GM12878 (cell line): Measurements from ENCODE around the gene PRLH. TPM values are rescaled to one million over a fixed set of nuclear protein-coding genes. Genes with fewer than 3 reads are reported as not detected.

ENCODE experiments used
- ATAC-seq: fragments of 200-7000 bp; cut with Tn5 transposase; 3 replicates; pipeline ENCODE4 v1.9.1; 2020; ENCODE audit warnings: mild to moderate bottlenecking, moderate library complexity
- BruUV-seq: library from RNA; stranded (reverse); fragments of 400-500 nt; replicated peaks from 2 replicates; lab custom pipeline; 2021; lab: Mats Ljungman, UMichigan
- CTCF ChIA-PET: fragments of 300-600 bp; sonication (Branson Sonifier 250); formaldehyde crosslinking; extraction: SDS; loops from one replicate; lab custom pipeline; 2021; ENCODE audit warnings: inconsistent platforms; lab: Yijun Ruan, JAX
- POLR2A ChIA-PET: fragments of 350-600 bp; formaldehyde crosslinking; extraction: SDS; loops from one replicate; lab custom pipeline; 2021; ENCODE audit warnings: inconsistent platforms; lab: Charles Lee
- RAD21 ChIA-PET: fragments of 300-600 bp; sonication (Branson Sonifier 250); formaldehyde crosslinking; loops from one replicate; lab custom pipeline; 2023; ENCODE audit warnings: antibody characterized with exemption; ENCODE audit not compliant: unreplicated experiment; lab: Charles Lee
- SMC1A ChIA-PET: fragments of 300-600 bp; sonication (Branson Sonifier 250); formaldehyde crosslinking; loops from one replicate; lab custom pipeline; 2023; ENCODE audit not compliant: unreplicated experiment, uncharacterized antibody; lab: Charles Lee
- DNase-seq: peaks from one replicate; pipeline ENCODE4 v3.0.0-alpha.2; 2011; ENCODE audit warnings: low read depth, low spot score
- FAIRE-seq: peaks from 3 replicates; lab custom pipeline; 2011; peaks lifted over from hg19 to GRCh38; lab: Jason Lieb, UNC
- H2AFZ ChIP-seq: 2 replicates; pipeline ENCODE4 v1.6.0; 2011; ENCODE audit warnings: low read depth, low read length, control low read depth; ENCODE audit not compliant: control insufficient read depth
- H3K27ac ChIP-seq: 2 replicates; pipeline ENCODE4 v1.5.1; 2011; ENCODE audit warnings: control low read depth; ENCODE audit not compliant: control insufficient read depth, insufficient read depth
- H3K27me3 ChIP-seq, 2 experiments: replicated peaks in 1 of 2; 2 replicates each; pipeline versions ENCODE4 v1.6.0 to v1.6.1; 2011; ENCODE audit warnings: low read length in 1 of 2; ENCODE audit not compliant: control insufficient read depth in 2 of 2, insufficient read depth in 2 of 2
- H3K36me3 ChIP-seq, 2 experiments: 2 replicates each; pipeline ENCODE4 v1.5.1; 2011; ENCODE audit warnings: low read length in 1 of 2; ENCODE audit not compliant: control insufficient read depth in 2 of 2, insufficient read depth in 2 of 2
- H3K4me1 ChIP-seq: 2 replicates; pipeline ENCODE4 v1.6.1; 2011; ENCODE audit warnings: mild to moderate bottlenecking, low read length, moderate library complexity, mixed read lengths; ENCODE audit not compliant: control insufficient read depth, insufficient read depth
- H3K4me2 ChIP-seq: 2 replicates; pipeline ENCODE4 v1.6.0; 2011; ENCODE audit warnings: control low read depth; ENCODE audit not compliant: control insufficient read depth, insufficient read depth
- H3K4me3 ChIP-seq: fragments of 200-600 bp; sonication (generic); 2 replicates; pipeline ENCODE4 v1.5.1; 2016
- H3K79me2 ChIP-seq: 2 replicates; pipeline ENCODE4 v1.6.0; 2011; ENCODE audit warnings: low read length; ENCODE audit not compliant: control insufficient read depth, insufficient read depth
- H3K9ac ChIP-seq: 2 replicates; pipeline ENCODE4 v1.8.0; 2011; ENCODE audit warnings: low read length, control low read depth, mixed read lengths; ENCODE audit not compliant: control insufficient read depth, insufficient read depth
- H3K9me3 ChIP-seq: replicated peaks from 3 replicates; pipeline ENCODE4 v1.5.1; 2011; ENCODE audit warnings: mild to moderate bottlenecking, low read length; ENCODE audit not compliant: control insufficient read depth, insufficient read depth
- H4K20me1 ChIP-seq: 2 replicates; pipeline ENCODE4 v1.6.0; 2011; ENCODE audit not compliant: control insufficient read depth, insufficient read depth
- CHD4 ChIP-seq: fragments of 200-600 bp; sonication (generic); IDR thresholded peaks from 2 replicates; pipeline ENCODE4 v1.6.1; 2016; ENCODE audit warnings: mild to moderate bottlenecking
- REST ChIP-seq: IDR thresholded peaks from 2 replicates; pipeline ENCODE4 v1.6.1; 2012; ENCODE audit warnings: mild to moderate bottlenecking, low read depth, low read length
- STAT3 ChIP-seq: IDR thresholded peaks from 2 replicates; pipeline ENCODE4 v1.6.1; 2011; ENCODE audit warnings: low read depth, low read length, improper control_type of control experiment
- WGBS: methylation state at CpG from one replicate; pipeline ENCODE4 v1.1.6; 2016; ENCODE audit warnings: low lambda C conversion rate; ENCODE audit not compliant: insufficient replicate concordance, insufficient coverage; ENCODE audit errors: missing lambda C conversion rate; 5-methylcytosine and 5-hydroxymethylcytosine counted together
- in situ Hi-C: fragments of 300-500 bp; cut with MboI; formaldehyde crosslinking; loops from 9 replicates; pipeline ENCODE4 v1.14.3; 2018; ENCODE audit warnings: mixed read lengths
- intact Hi-C: fragments of 100-400 bp; cut with micrococcal nuclease; formaldehyde crosslinking; loops from one replicate; pipeline ENCODE4 v1.14.2; 2022; ENCODE audit not compliant: unreplicated experiment
- polyA plus RNA-seq, 11 experiments: library from polyadenylated mRNA; depleted of rRNA in 4 of 11; unstranded in 6 of 11; stranded (reverse) in 5 of 11; fragments of >200 nt; fragmentation: Nextera tagmentation in 4 of 11; fragmentation: Illumina TruSeq in 1 of 11; extraction: Ambion mirVana in 4 of 11; extraction: Trizol in 1 of 11; gene quantifications; 1 replicate in 1 of 11; 2 replicates in 10 of 11; pipeline versions ENCODE4 v1.2.1 to v1.2.3, GENCODE V29; 2011 to 2016; ENCODE audit warnings: inconsistent platforms in 2 of 11, missing spikeins in 2 of 11, low read depth in 1 of 11
- total RNA-seq, 4 experiments: library from RNA; depleted of rRNA in 3 of 4; stranded (reverse); fragments of >200 nt in 3 of 4; fragmentation: Illumina TruSeq in 1 of 4; extraction: Trizol in 1 of 4; gene quantifications; 2 replicates each; pipeline versions ENCODE4 v1.2.1 to v1.2.3, GENCODE V29; 2013 to 2021

Gene PRLH
- total and polyA plus RNA-seq, 10 of the 15 experiments (the other 5 are each of a cell fraction or from before 2014, with no cell fraction given), result not detected

- Histone ChIP-seq H3K36me3 (no peaks in the 10 kb centered on the region), H3K79me2 (no peaks in the 10 kb centered on the region), H3K4me3 (no peak overlapping the region), H3K9me3 (peaks cover under 1% of the 10 kb centered on the region; the same call in 1 of the 3 replicates), H3K9ac (no peak overlapping the region), H3K4me1 (peaks cover 19% of the 10 kb centered on the region), H3K27ac (no peak overlapping the region), H2AFZ (no peak overlapping the region), H4K20me1 (no peaks in the 10 kb centered on the region), H3K27me3 (no peaks in the 10 kb centered on the region), H3K4me2 (no peak overlapping the region)
- in situ Hi-C loops (no loop called here), intact Hi-C loops (no loop called here)
- no peak for FAIRE-seq
- SMC1A ChIA-PET, result interaction anchor here (0.8 to 7.4 kb wide), 5 partner anchors 10 to 49 kb away, joined by 3 to 44 read pairs (median 11); no protein-coding TSS in a partner anchor
- POLR2A ChIA-PET, result no interaction called here
- CTCF ChIA-PET, result interaction anchor here (2.9 to 3.3 kb wide), 2 partner anchors 11 to 48 kb away, joined by 25 to 26 read pairs; no protein-coding TSS in a partner anchor
- no TSS peak for BruUV-seq
- RAD21 ChIA-PET, result interaction anchor here (2.7 to 3.3 kb wide), 2 partner anchors 11 to 49 kb away, joined by 12 to 15 read pairs; no protein-coding TSS in a partner anchor
- TF ChIP-seq STAT3, result no peak
- WGBS, result 62% methylated on average over 7 of the region's 7 CpGs
- ATAC-seq, result no peak
- no peak for DNase-seq
These were observed 5.2 kb upstream of the PRLH start for GRCh38 chr2:237561221-237561620.

- ATAC-seq, result no peak
- Histone ChIP-seq H3K79me2 (no peaks in the 10 kb centered on the region), H3K27ac (no peak overlapping the region), H3K4me3 (no peak overlapping the region), H4K20me1 (no peaks in the 10 kb centered on the region), H3K4me1 (peaks cover 5% of the 10 kb centered on the region; the same call in 1 of the 2 replicates), H3K36me3 (no peaks in the 10 kb centered on the region), H3K27me3 (no peaks in the 10 kb centered on the region; a peak in 1 of 4 replicates)
- ChIA-PET RAD21 (interaction anchor here (3.3 kb wide), 1 partner anchor 51 kb away, joined by 12 read pairs; no protein-coding TSS in a partner anchor), POLR2A (no interaction called here), SMC1A (interaction anchor here (1.5 kb wide), 1 partner anchor 51 kb away, joined by 4 read pairs; no protein-coding TSS in a partner anchor)
- BruUV-seq, result no TSS peak
- WGBS, result 49% methylated on average over 14 of the region's 14 CpGs
- in situ Hi-C loops (no loop called here), intact Hi-C loops (no loop called here)
- DNase-seq, result no peak
- TF ChIP-seq CHD4 (no peak), REST (peak; percentile 73; the same call in 1 of the 2 replicates)
- TF ChIP-seq, all 136 proteins: peak for 1
- Histone ChIP-seq H3K9me3 (no peaks in the 10 kb centered on the region; the same call in 2 of the 3 replicates), H3K4me2 (no peak overlapping the region), H3K9ac (no peak overlapping the region), H2AFZ (no peak overlapping the region)
- no peak for FAIRE-seq
- CTCF ChIA-PET, result interaction anchor here (1.7 to 3.3 kb wide), 2 partner anchors 8 to 51 kb away, joined by 4 to 25 read pairs; no protein-coding TSS in a partner anchor
These were observed 2.6 kb upstream of the PRLH start for GRCh38 chr2:237563816-237564215.
